ENCODE data around the gene MB.

GRCh38 chr22:35617137-35617755 is at the start of gene MB:
- TF ChIP-seq CTCF (IDR thresholded peaks at IDR 0.05) (no peak), EP300 (IDR thresholded peaks at IDR 0.05) (no peak)
